Measurements from ENCODE around the gene HNRNPAB.
"Not testable (repeated sequence)": the region's sequence is repeated elsewhere in the genome, so short reads cannot be mapped to it uniquely, and the experiment has no call there.

HNRNPAB gene

GRCh38 chr5:178245389-178245788 lies 41.1 kb downstream of the HNRNPAB start:
- DNase-seq (ENCODE audit: low spot score): no peak

DNA sequence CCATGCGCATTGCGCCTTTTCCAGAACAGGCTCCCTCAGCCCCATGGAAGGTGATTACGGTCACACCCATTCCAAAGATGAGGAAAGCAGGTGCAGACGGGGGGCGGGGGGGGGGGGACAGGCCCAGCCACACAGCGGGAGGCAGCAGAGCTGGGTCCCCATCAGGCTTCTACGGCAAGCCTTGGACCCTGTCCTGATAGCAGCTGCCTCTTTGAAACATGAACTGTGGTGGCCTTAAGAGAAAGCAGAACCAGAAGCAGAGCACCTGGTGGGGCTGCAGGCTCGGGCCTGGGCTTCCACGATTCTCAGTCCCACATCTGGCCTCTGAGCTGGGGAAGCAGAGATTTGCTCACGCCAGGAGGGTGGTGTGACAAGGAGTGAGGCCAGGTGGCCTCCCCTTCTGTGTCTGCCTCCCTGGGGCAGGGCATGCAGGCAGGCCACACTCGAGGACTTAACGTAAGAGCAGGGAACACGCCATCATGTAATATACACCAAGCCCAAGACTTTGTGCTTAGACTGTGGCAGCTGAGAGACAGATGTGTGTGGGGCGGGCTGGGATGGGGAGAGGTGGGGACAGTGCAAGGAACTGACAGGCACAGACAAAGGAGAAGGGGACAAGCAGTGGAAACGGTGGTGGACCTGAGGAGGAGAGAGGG lies 42.4 kb downstream of the HNRNPAB start:
- DNase-seq (ENCODE audit: low spot score): no peak

- no peak for DNase-seq (ENCODE audit: low spot score)
These were observed 43.4 kb downstream of the HNRNPAB start for GRCh38 chr5:178247481-178248456.

- DNase-seq (ENCODE audit: low spot score): no peak
These were observed 44.4 kb downstream of the HNRNPAB start for GRCh38 chr5:178248750-178249149.

GRCh38 chr5:178249191-178249989 lies 45.1 kb downstream of the HNRNPAB start:
- DNase-seq (ENCODE audit: low spot score): no peak

GRCh38 chr5:178250263-178250662 lies 45.9 kb downstream of the HNRNPAB start:
- no peak for DNase-seq (ENCODE audit: low spot score)

- DNase-seq (ENCODE audit: low spot score): no peak
These were observed 47.9 kb downstream of the HNRNPAB start for GRCh38 chr5:178252258-178252657.

DNA sequence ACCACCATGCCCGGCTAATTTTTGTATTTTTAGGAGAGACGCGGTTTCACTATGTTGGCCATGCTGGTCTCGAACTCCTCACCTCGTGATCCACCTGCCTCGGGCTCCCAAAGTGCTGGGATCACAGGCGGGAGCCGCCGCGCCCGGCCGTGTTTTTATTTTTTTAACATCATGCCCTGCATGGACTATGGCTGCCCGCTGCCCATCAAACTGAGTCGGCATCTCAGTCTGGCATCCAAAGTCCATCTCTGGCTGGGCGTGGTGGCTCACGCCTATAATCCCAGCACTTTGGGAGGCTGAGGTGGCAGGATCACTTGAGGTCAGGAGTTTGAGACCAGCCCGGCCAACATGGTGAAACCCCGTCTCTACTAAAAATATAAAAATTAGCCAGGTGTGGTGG lies 49.3 kb downstream of the HNRNPAB start:
- DNase-seq (ENCODE audit: low spot score): not testable (repeated sequence)

GRCh38 chr5:178256746-178257145 lies 52.4 kb downstream of the HNRNPAB start:
- DNase-seq (ENCODE audit: low spot score): no peak

DNA sequence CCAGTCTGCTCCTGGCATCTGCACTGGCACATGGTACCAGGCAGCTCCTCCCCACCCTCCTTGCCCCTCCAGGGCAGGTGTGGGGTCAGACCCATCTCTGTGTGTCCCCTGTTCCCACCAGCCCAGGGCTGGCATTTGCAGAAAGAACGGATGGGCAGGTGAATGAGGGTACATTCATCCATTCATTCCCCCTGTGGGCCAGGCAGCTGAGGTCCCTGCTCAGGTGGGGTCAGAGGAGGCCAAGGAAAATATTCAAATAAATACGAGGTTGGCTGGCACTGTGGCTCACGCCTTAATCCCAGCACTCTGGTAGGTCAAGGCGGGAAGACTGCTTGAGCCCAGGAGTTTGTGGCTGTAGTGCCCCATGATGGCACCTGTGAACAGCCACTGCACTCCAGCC lies 53.3 kb downstream of the HNRNPAB start:
- DNase-seq (ENCODE audit: low spot score): no peak

DNA sequence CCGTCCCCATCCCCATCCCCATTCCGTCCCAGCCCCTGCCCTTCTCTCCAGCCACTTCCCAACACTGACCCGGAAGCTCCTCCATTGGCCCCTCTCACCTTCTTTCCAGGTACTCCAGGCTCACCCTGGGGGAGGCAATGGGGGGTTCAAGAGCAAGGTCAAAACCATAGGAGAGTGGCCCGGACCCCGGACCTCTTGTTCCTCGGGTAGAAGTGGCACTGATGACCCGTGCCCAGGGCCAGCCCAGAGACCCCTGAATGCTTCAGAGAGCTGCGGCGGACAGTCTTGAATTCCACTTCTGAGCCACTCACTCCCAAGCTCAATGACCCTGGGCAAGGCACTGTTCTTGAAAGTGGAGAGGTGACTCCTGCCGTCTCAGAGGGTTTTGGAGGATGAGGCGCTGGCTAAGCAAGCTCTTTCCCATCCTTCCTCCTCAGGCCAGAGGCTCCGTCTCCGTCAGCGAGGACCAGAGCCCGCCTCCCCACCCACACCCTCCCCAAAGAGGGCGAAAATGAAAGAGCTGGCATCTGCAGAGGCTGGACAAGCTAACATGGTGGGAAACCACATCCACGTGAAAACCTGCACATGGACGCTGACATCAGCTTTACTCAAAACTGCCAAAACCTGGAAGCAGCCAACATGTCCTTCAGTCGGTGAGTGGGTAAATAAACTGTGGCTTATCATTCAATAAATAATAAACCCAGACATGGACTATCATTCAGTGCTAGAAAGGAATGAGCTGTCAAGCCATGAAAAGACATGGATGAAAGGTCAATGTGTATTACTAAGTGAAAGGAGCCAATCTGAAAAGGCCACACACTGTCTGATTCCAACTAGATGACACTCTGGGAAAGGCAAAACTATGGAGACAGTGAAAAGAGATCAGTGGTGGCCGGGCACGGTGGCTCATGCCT lies 55.5 kb downstream of the HNRNPAB start:
- DNase-seq (ENCODE audit: low spot score): no peak

Data from RKO (cell line).